Thyroid gland (tissue), 4 donors: ENCODE data around the gene PSMB4.

Experiments
- CTCF ChIP-seq, 6 experiments: fragments of 200-600 bp in 3 of 6; fragments of 450-650 bp in 3 of 6; sonication (generic) in 3 of 6; IDR thresholded peaks; one replicate each; pipeline ENCODE4 v1.5.1; 2016 to 2019; ENCODE audit warnings: antibody characterized with exemption in 6 of 6, mild to moderate bottlenecking in 2 of 6, inconsistent platforms in 1 of 6, moderate library complexity in 1 of 6
- POLR2A ChIP-seq, 2 donors: fragments of 450-650 bp; IDR thresholded peaks; one replicate each; pipeline ENCODE4 v1.6.1; 2017; ENCODE audit warnings: antibody characterized with exemption in 2 of 2, mild to moderate bottlenecking in 2 of 2, moderate library complexity in 1 of 2

- no peak for TF ChIP-seq POLR2A (IDR thresholded peaks at IDR 0.05)
- TF ChIP-seq CTCF (IDR thresholded peaks at IDR 0.05): no peak
Measured at GRCh38 chr1:151401860-151402259, 2.5 kb downstream of the PSMB4 start.
